GM23338 (cell line): ENCODE data around the gene RFX3. TPM values are rescaled to one million over a fixed set of nuclear protein-coding genes. Genes with fewer than 3 reads are reported as not detected.

ENCODE experiments used
- ATAC-seq: fragments of 200-7000 bp; cut with Tn5 transposase; 3 replicates; pipeline ENCODE4 v1.9.1; 2020
- DNase-seq: peaks from one replicate; pipeline ENCODE4 v3.0.0-alpha.2; 2015; ENCODE audit warnings: low spot score
- H2AFZ ChIP-seq: fragments of 200-600 bp; sonication (generic); 2 replicates; pipeline ENCODE4 v1.8.0; 2016; ENCODE audit warnings: antibody characterized with exemption, mild to moderate bottlenecking, moderate library complexity
- H3F3A ChIP-seq: fragments of 200-600 bp; sonication (generic); replicated peaks from 2 replicates; pipeline ENCODE4 v1.8.0; 2017; ENCODE audit warnings: antibody characterized with exemption, mixed run types, low read depth
- H3K27ac ChIP-seq: fragments of 200-600 bp; sonication (generic); 2 replicates; pipeline ENCODE4 v1.6.1; 2016; ENCODE audit warnings: low read depth
- H3K27me3 ChIP-seq: fragments of 200-600 bp; sonication (generic); 2 replicates; pipeline ENCODE4 v1.8.0; 2016; ENCODE audit warnings: mild to moderate bottlenecking, mixed run types, moderate library complexity; ENCODE audit not compliant: insufficient read depth
- H3K36me3 ChIP-seq: fragments of 200-600 bp; sonication (generic); 2 replicates; pipeline ENCODE4 v1.8.0; 2016; ENCODE audit warnings: mild to moderate bottlenecking; ENCODE audit not compliant: insufficient read depth
- H3K4me1 ChIP-seq: fragments of 200-600 bp; sonication (generic); 2 replicates; pipeline ENCODE4 v1.8.0; 2016; ENCODE audit warnings: mild to moderate bottlenecking, moderate library complexity; ENCODE audit not compliant: insufficient read depth
- H3K4me2 ChIP-seq: fragments of 200-600 bp; sonication (generic); 2 replicates; pipeline ENCODE4 v1.7.1; 2017; ENCODE audit warnings: mixed run types
- H3K4me3 ChIP-seq: fragments of 200-600 bp; sonication (generic); 2 replicates; pipeline ENCODE4 v1.6.1; 2016; ENCODE audit warnings: mixed run types
- H3K79me2 ChIP-seq: fragments of 200-600 bp; sonication (generic); replicated peaks from 2 replicates; pipeline ENCODE4 v1.8.0; 2017; ENCODE audit warnings: mild to moderate bottlenecking; ENCODE audit not compliant: insufficient read depth
- H3K9me2 ChIP-seq: fragments of 200-600 bp; sonication (generic); 2 replicates; pipeline ENCODE4 v1.8.0; 2017; ENCODE audit not compliant: insufficient read depth
- H4K20me1 ChIP-seq: fragments of 200-600 bp; sonication (generic); replicated peaks from 2 replicates; pipeline ENCODE4 v1.8.0; 2017; ENCODE audit warnings: mild to moderate bottlenecking; ENCODE audit not compliant: insufficient read depth
- H3K27ac Mint-ChIP-seq: 2 replicates; pipeline ENCODE4 v1.8.0; 2020; ENCODE audit warnings: inconsistent platforms, mild to moderate bottlenecking, moderate library complexity, mixed read lengths
- H3K27me3 Mint-ChIP-seq: 3 replicates; pipeline ENCODE4 v1.8.0; 2022; ENCODE audit warnings: low read depth, mild to moderate bottlenecking, moderate library complexity, mixed read lengths, inconsistent platforms; ENCODE audit not compliant: insufficient read depth, poor library complexity
- H3K36me3 Mint-ChIP-seq: 3 replicates; pipeline ENCODE4 v1.8.0; 2021; ENCODE audit warnings: low read depth, mild to moderate bottlenecking, inconsistent platforms, moderate library complexity, mixed read lengths
- H3K4me1 Mint-ChIP-seq: 3 replicates; pipeline ENCODE4 v1.8.0; 2020; ENCODE audit warnings: mild to moderate bottlenecking, inconsistent platforms, mixed read lengths
- H3K4me3 Mint-ChIP-seq: 3 replicates; pipeline ENCODE4 v1.8.0; 2021; ENCODE audit warnings: moderate library complexity, mild to moderate bottlenecking, inconsistent platforms, mixed read lengths
- H3K9me3 Mint-ChIP-seq: 3 replicates; pipeline ENCODE4 v1.8.0; 2020; ENCODE audit warnings: moderate library complexity, mild to moderate bottlenecking, inconsistent platforms, mixed read lengths
- CREB1 ChIP-seq: fragments of 250-450 bp; sonication (Bioruptor Pico); IDR thresholded peaks from 2 replicates; pipeline ENCODE4 v1.5.0; 2020; ENCODE audit warnings: low read depth, mild to moderate bottlenecking, moderate library complexity
- CTCF ChIP-seq, 2 experiments: fragments of 200-600 bp in 1 of 2; sonication (generic) in 1 of 2; conservative IDR thresholded peaks; 2 replicates each; pipeline versions ENCODE4 v1.5.1 to v1.6.1; 2016 to 2017; ENCODE audit warnings: antibody characterized with exemption in 2 of 2, low read depth in 2 of 2, mild to moderate bottlenecking in 2 of 2, moderate library complexity in 1 of 2
- ETS1 ChIP-seq: IDR thresholded peaks from 2 replicates; pipeline ENCODE4 v1.6.1; 2016; ENCODE audit warnings: antibody characterized with exemption
- EZH2 ChIP-seq: fragments of 200-600 bp; sonication (generic); IDR thresholded peaks from one replicate; pipeline ENCODE4 v1.8.0; 2017; ENCODE audit warnings: antibody characterized with exemption, mild to moderate bottlenecking, low read depth; ENCODE audit not compliant: unreplicated experiment
- EZH2phosphoT487 ChIP-seq: fragments of 200-600 bp; sonication (generic); IDR thresholded peaks from one replicate; pipeline ENCODE4 v1.8.1; 2018; ENCODE audit warnings: antibody characterized with exemption; ENCODE audit not compliant: unreplicated experiment
- JUNB ChIP-seq: IDR thresholded peaks from one replicate; pipeline ENCODE4 v1.6.1; 2016; ENCODE audit warnings: antibody characterized with exemption; ENCODE audit not compliant: unreplicated experiment
- NANOG ChIP-seq: IDR thresholded peaks from 2 replicates; pipeline ENCODE4 v1.6.1; 2016; ENCODE audit warnings: antibody characterized with exemption, borderline replicate concordance
- POLR2AphosphoS5 ChIP-seq: IDR thresholded peaks from 2 replicates; pipeline ENCODE4 v1.6.1; 2016; ENCODE audit warnings: antibody characterized with exemption, low read depth
- REST ChIP-seq: IDR thresholded peaks from one replicate; pipeline ENCODE4 v1.6.1; 2018; ENCODE audit warnings: antibody characterized with exemption; ENCODE audit not compliant: unreplicated experiment
- STAT1 ChIP-seq: IDR thresholded peaks from one replicate; pipeline ENCODE4 v1.6.1; 2016; ENCODE audit warnings: antibody characterized with exemption; ENCODE audit not compliant: unreplicated experiment
- ZNF114 ChIP-seq: fragments of 250-450 bp; sonication (Bioruptor Pico); IDR thresholded peaks from 2 replicates; pipeline ENCODE4 v1.5.0; 2020; ENCODE audit warnings: mild to moderate bottlenecking, moderate library complexity
- ZNF331 ChIP-seq: fragments of 250-450 bp; sonication (Bioruptor Pico); IDR thresholded peaks from 2 replicates; pipeline ENCODE4 v1.5.0; 2020; ENCODE audit warnings: low read depth, mild to moderate bottlenecking, moderate library complexity
- ZNF462 ChIP-seq: fragments of 250-450 bp; sonication (Bioruptor Pico); IDR thresholded peaks from 2 replicates; pipeline ENCODE4 v1.5.0; 2020; ENCODE audit warnings: mild to moderate bottlenecking, moderate library complexity
- polyA plus RNA-seq: library from polyadenylated mRNA; unstranded; fragments of >200 nt; fragmentation: Nextera tagmentation; extraction: Ambion mirVana; gene quantifications from 2 replicates; pipeline ENCODE4 v1.2.1, GENCODE V29; 2016
- total RNA-seq: library from RNA; depleted of rRNA; stranded (reverse); fragments of >200 nt; shearing (Covaris generic); gene quantifications from 2 replicates; pipeline ENCODE4 v1.2.3, GENCODE V29; 2014

The RFX3 gene
- total and polyA plus RNA-seq, 2 experiments from 2014 or later = 9.8 to 22.1 TPM

GRCh38 chr9:3343671-3344070 lies 182.1 kb downstream of the RFX3 start:
- DNase-seq = no peak
- Histone ChIP-seq H3K9me2 (no peaks in the 10 kb centered on the region), H3K27ac (no peak overlapping the region), H3K36me3 (no peaks in the 10 kb centered on the region), H3K79me2 (0 out of 2 replicates have a peak, but pooled peaks cover 7% of the 10 kb centered on the region), H3K4me3 (no peak overlapping the region), H4K20me1 (no peaks in the 10 kb centered on the region), H3K4me1 (peaks cover 5% of the 10 kb centered on the region; the same call in 1 of the 2 replicates), H3F3A (no peaks in the 10 kb centered on the region), H3K4me2 (no peak overlapping the region), H3K27me3 (no peaks in the 10 kb centered on the region), H2AFZ (no peak overlapping the region)
- Mint-ChIP-seq H3K4me3 (no peak overlapping the region), H3K4me1 (peaks cover 5% of the 10 kb centered on the region; the same call in 2 of the 3 replicates), H3K36me3 (peaks cover 12% of the 10 kb centered on the region; the same call in 2 of the 3 replicates), H3K27ac (no peak overlapping the region), H3K27me3 (peaks cover 2% of the 10 kb centered on the region), H3K9me3 (peaks cover 2% of the 10 kb centered on the region; the same call in 2 of the 3 replicates)
- TF ChIP-seq ZNF114 (CRISPR knock-in tag) (no peak), POLR2AphosphoS5 (no peak), EZH2phosphoT487 (no peak), CREB1 (no peak), STAT1 (no peak), ZNF462 (CRISPR knock-in tag) (no peak), ZNF331 (CRISPR knock-in tag) (no peak), REST (no peak), EZH2 (no peak), CTCF (conservative IDR thresholded peaks at IDR 0.05; ENCODE audit: low read depth in 2 of 2) (no peak), ETS1 (no peak), NANOG (no peak), JUNB (no peak)
- ATAC-seq = no peak
